Right kidney (tissue), 1 donor: ENCODE results near the gene UBTD2.
A peak's percentile ranks its signal among the peaks of the same experiment; 100 is the strongest.
"Not testable (repeated sequence)": the region's sequence is repeated elsewhere in the genome, so short reads cannot be mapped to it uniquely, and the experiment has no call there.

Source experiments
- DNase-seq: peaks from one replicate; pipeline ENCODE4 v3.0.0-alpha.2; 2016

Gene UBTD2

DNA sequence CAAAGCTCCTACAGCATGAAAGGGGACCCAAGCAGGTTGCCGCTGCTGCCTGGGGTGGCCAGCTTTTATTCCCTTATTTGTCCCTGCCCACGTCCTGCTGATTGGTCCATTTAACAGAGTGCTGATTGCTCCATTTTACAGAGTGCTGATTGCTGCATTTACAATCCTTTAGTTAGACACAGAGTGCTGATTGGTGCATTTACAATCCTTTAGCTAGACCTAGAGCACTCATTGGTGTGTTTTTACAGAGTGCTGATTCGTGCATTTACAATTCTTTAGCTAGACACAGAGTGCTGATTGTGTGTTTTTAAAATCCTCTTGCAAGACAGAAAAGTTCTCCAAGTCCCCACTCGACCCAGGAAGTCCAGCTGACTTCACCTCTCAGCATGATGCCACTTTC is 85.8 kb downstream of the UBTD2 start:
- not testable (repeated sequence) for DNase-seq

DNA sequence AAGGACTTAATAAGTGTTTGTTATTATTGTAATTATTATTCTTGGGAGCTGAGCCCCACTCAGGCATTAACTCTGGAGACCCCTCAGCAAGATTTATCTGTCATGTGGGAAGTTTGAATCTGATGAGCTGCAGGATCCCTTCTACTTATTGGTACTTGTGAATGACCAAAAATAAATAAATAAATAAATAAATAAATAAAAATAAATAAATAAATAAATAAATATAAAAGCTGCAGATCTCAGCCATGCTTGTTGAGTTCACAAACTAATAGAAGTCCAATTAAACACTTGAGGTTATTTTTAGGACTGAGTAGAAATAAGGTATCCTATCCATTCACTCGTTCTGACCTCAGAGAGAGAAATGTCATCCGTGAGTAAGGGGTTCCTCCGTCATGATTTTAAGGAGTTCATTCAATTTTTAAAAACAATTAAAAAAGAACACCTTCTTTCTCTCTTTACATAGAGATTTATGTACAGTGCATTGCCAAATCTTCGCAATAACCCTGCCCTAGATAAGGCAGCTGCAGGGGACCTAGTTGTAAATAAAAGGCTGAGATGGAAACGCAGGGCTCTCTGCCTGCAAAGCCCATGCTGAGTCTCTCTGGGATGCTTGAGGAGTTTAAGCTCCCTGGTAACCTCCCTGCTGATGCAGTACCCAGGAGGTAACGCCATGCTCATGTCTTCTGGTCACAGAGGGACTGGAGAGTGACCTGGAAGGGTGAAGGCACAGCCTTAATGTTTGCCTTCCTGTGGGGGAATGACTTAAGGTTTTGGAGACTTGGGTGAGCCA is 88.4 kb downstream of the UBTD2 start:
- no peak for DNase-seq

DNA sequence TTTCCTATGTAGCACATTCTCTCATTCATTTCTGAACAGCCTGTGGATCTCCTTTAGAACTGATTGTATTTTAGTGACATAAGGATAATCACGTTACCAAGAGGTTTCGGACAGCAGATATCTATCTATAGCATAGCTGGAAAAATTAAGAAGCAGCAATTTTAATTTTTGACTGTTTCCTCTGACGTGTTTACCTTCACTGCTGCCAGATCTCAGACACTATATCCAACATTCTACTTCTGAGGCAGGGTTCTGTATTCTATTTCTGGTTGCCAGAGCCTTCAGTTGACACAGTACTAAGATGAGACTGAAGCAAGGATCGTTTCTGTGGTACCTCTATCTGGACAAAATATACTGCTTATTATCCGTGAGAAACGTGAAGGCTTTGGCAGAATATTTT is 89.7 kb downstream of the UBTD2 start, which contains the start of gene EFCAB9:
EFCAB9 (plus strand) TSS at position 301 of the 400 bp plus-strand sequence; CDS start at position 302, 1 bp downstream.
- no peak for DNase-seq

DNA sequence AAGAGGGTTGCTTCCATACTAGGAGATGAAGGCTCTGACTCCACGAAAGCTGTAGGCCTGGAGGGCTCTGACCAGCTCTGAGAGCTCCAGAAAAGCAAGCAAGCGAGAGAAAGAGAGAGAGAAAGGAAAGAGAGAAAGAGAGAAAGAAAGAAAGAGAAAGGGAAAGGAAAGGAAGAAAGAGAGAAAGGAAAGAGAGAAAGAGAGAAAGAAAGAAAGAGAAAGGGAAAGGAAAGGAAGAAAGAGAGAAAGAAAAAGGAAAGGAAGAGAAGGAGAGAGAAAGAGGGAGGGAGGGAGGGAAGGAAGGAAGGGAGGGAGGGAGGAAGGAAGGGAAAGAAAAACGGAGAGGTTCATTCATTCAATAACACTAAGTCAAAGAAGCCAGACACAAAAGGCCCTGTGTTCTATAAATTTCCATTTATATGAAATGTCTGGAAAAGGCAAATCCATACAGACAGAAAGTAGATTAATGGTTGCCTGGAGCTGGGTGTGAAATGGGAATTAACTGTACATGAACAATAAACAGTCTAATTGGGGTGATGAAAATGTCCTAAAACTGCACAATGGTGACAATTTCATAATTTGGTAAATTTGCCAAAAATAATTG is 93.8 kb downstream of the UBTD2 start:
- DNase-seq: no peak

DNA sequence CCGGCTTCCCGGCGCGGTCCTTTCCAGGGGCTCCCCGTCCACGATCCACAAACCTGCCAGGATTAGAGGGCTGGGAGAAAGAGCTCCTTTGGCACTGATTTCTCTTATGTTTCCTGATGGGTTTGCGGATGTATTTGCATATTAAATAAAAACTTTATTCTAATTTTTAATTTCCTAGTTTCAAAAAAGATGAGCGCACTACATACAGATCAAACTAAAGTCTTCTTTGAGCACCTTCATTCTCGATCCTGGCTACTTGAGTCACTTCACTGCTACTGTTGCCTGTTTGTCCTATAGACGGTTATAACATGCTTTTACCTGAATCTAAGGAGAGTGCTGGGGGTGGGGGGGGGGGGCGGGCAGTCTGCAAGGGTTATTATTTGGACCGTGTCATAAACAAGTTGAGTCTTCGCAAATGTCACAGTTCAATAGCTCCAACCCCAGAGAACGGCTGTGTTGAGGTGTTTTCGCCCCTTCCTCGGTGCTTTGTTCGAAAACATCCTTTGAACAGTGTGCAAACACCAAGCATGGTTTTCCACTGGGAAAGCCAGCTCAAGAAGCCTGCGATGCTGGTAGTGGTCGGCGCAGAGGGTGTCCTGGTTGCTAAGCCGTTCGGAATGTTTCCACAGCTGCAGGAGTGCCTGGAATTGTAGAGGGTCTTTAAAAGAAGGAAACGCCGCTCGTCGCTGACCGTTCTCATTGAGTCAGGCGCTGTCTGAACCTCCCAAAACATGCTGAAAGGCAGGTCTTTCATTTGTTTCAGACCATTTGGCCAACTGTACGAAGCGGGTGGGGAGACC is 94.5 kb downstream of the UBTD2 start:
- DNase-seq: peak; percentile 46

DNA sequence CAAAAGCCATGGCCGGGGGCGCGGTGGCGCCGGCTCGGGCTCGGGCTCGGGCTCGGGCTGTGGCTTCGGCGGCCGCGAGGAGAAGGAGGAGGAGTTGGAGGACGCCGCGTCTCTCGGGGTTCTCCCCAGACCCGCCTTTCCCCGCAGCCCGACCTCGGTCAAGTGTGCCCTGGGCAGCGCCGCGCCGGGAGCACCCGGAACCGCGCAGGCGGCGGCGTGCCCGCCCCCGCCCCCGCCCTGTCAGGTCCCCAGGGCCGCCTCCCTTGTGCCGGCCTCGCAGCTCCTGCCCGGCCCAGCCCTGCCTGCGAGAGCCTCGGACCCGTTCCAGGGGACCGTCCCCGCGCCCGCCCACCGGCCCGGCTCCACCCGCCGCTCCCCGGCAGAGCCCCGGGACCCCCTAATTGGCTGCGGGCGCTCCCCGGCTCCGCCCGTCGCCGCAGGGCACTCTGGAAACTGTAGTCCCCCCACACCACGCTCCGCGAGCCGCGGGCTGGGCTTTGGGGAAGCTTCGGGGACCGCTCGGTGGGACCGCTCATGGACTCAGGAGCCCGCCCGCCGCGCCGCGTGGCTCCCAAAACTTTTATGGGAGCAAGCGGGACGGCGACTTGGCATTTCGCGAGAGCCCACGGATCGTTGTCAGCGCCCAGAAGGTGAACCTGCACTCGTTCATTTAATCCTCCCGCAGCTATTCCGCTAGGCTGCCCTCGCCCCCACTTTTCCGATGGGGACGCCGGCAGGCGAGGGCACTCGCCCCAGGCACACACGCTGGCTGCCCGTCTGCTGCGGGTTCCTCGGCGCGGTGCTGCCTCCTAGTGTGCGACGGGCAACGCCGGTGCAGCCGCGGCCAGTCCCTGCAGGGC is 95.3 kb downstream of the UBTD2 start, which contains the start of gene STK10:
STK10 (minus strand) TSS at position 192 of the 860 bp plus-strand sequence; CDS start at position 10, 182 bp downstream.
- peak; percentile 92 for DNase-seq

DNA sequence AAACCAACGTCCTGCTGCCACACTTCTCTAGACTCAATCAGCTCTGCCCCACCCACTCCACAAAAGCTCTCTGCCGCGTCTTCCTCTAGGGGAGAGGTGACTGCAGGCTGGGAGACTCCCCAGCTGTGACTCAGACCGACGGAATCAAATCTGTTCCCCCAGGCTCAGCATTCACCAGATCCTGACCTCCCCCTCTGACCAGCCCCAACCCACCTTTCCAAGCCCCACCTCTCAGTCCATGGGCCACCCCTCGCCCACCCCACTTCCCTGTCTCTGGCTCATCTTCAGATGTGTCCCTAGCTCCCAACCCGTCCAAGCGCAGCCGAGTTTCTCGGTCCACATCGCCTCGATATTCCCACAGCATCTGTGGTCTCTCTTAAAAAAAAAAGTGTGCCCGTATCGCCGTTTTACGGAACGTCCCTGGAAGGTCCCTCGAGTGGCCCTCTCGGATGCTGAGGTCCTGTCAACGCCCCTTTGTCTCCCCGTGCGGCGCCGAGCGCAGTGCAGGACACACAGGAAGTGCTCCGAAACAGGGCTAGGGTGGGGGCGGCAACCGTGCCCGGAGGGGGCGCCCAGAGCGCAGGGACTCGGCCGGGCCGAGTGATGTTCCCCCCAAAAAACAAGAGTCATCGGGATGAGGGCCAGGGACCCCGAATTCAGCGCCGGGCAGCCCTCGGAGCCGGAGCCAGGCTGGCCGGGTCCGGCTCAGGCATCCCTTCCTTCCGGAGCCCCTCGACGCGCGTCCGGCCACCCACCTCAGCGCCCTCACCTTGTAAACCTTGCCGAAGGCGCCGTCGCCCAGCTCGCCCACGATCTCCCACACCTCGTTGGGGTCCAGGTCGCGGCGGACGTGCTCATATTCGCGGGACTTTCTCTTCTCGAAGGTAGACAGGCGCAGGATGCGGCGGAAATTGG is 96.2 kb downstream of the UBTD2 start:
- no peak for DNase-seq

DNA sequence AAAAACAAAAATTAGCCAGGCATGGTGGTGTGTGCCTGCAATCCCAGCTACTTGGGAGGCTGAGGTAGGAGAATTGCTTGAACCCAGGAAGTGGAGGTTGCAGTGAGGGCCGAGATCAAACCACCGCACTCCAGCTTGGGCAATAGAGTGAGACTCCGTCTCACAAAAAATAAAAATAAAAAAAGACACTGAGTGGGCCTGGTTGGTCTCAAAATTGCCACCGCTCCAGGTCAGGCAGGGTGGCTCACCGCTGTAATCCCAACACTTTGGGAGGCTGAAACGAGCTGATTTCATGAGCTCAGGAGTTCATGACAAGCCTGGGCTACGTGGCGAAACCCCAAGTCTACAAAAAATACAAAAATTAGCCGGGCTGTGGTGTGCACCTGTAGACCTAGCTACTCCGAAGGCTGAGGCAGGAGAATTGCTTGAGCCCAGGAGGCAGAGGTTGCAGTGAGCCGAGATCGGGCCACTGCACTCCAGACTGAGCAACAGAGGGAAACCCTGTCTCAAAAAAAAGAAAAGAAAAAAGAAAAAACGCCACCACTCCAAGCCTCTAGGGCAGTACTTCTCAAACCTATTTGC is 97.4 kb downstream of the UBTD2 start:
- no peak for DNase-seq

DNA sequence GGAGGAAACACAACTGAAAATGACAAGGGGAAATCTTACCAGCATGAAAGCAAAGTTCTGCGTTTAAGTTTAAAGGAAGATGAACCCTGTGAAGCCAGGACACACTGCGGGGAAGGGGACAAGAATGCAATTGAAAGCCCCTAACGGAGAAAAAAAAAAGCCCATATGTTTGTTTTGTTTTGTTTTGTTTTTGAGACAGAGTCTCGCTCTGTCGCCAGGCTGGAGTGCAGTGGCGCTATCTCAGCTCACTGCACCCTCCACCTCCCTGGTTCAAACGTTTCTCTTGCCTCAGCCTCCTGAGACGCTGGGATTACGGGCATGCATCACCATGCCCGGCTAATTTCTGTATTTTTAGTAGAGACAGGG is 98.5 kb downstream of the UBTD2 start:
- DNase-seq: no peak

DNA sequence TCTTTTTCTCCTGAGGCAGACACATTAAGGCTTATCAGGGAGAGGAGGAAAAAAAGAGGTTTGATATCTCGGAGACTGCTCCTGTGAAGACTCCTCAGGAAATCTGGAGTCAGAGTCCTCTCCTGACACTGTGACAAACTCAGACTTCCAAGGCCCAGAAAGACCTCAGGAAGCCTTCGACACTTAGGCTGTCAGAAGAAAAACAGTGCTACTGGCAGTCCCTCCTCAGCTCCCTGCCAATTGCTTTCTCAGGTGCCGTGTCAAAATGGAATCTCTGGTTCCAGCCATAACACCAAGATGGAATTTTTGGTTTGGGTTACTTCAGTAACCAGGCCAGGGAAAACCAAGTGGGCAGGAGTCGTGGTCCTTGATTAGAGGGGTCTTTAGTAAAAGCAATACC is 99.7 kb downstream of the UBTD2 start:
- DNase-seq: no peak

DNA sequence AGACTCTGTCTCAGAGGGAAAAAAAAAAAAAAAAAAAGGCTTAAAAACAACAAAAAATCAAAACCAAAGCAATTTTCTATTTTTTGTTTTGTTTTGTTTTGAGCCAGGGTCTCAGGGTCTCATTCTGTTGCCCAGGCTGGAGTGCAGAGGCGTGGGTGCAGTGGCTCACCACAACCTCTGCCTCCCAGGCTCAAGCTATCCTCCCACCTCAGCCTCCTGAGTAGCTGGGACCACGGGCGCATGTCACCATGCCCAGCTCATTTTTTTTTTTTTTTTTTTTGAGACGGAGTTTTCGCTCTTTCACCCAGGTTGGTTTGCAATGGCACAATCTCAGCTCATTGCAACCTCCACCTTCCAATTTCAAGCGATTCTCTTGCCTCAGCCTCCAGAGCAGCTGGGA is 101.3 kb downstream of the UBTD2 start:
- DNase-seq: no peak

DNA sequence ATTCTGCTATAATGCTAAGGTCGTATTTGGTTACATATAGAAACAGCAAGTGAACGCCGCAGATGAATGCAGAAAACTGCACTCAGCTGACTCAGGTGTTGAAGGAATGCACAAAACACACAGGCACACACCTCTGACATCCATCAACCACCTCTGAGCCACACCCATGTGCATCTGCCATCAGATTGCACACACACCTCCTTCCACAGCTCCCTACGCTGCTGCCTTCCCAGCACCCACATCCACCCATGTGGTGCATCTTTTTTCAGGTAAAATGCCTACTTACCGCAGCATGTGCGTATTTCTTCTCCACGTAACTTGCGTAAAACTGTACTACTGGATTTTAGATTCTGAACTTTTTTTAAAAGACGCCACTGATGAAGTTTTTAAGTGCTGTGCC is 102.6 kb downstream of the UBTD2 start:
- DNase-seq: no peak

DNA sequence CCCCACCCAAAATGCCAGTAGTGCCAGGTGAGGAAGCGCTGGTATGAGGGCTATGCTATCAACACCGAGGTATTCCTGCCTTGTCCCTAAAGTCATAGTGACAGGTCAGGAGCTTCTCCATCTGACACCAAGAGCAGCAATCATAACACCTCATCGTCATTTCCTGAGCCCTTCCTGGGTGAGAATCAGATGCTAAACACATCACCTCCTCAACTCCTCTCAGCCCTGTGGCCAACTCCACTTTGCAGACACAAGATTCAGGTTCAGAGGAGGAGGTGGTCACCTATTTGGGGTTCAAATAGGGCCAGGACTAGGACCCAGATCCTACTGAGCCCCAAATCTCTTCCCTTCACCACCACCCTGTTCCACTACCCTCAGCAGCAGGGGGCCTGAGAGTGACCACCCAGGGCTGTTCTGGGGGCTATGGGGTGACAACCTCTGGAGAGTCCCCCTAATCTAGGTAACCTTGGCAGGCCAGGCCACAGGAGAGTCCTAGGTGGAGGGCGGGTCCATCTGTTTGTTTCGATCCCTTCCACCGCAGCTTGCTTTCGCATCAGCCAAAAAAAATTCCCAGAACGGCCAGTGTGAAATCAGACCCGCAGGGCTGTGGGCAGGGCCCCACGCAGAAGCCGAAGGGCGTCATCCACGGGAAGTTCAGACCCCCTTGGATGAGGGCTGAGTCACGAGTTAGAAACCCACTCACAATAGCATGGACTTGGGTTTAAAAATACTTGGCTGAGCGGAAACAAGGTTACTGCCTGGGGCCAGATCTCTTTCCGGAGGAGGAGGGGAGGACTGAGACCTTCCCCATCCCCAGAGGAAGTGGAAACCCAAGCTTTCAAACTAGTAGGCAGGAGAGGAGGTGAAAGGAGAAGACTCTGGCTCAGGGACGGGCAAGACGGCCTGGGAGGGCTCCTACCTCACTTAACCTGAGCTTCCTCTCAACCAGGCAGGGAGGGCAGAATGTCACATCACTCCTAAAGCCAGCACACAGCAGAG is 104.3 kb downstream of the UBTD2 start:
- peak; percentile 43 for DNase-seq

DNA sequence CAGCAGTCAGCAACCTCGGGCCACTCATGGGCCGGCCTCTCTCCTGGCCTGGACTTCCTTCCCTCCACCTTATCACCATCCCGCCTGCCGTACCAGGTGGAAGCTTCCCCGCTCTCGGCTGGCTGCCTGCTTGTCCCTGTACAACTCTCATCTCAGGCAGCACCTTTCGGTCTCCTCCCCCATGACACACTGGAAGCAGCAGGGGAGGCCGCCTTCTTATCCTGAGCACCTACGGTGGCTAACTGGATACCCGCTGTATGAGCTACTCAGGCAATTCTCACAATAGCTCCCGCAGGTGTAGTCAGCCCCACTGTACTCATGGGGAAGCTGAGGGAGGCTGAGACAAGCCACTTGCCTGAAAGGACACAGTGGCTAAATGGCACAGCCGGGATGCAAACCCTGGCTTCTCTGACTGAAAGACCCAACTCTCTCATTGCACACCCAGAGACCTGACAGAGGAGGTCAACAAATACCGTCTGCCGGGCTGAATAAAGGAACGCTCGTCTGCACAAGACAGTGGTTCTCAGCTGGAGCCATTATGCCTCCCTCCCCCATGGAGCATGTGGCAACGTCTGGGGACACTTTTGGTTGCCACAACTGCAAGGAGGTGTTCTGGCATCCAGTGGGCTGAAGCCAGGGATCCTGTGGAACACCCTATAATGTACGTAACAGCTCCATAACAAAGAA is 105.1 kb downstream of the UBTD2 start:
- no peak for DNase-seq

DNA sequence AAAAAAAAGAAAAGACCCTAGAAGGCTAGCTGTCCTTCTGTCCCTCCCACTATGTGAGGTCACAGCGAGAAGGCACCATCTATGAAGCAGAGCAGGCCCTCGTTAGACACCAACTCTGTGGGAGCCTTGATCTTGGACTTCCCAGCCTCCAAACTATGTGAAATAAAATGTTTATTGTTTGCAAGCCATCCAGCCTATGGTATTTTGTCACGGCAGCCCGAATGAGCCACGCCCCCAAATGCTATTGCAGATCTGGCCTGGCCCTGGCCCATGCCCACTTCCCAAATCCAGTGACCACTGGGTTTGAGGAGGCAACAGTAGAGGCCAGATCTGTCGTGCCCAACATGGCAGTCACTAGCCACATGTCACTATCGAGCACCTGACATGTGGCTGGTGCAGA is 106.4 kb downstream of the UBTD2 start:
- DNase-seq: no peak

DNA sequence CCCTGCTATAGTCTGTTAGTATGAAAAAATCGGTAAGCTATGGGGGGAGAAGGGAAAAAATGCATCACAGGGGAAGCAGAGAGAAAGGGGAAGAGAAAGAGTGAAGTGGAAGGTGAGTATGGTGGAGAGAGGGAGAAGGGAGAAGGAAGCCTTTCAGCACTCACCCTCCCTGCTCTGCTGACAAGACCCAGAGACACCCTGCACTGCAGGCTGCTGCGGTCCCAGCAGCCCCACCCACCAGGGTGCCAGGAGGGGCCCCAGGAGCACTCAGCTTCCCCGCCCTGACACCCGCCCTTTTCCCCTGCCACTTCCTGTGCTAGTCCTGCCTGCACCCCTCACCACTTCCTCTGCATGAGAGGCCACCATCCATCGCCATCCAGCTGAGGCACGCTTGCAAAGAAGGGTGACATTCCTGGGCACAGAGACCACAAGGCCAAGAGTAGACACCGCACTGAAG is 108.3 kb downstream of the UBTD2 start:
- no peak for DNase-seq

DNA sequence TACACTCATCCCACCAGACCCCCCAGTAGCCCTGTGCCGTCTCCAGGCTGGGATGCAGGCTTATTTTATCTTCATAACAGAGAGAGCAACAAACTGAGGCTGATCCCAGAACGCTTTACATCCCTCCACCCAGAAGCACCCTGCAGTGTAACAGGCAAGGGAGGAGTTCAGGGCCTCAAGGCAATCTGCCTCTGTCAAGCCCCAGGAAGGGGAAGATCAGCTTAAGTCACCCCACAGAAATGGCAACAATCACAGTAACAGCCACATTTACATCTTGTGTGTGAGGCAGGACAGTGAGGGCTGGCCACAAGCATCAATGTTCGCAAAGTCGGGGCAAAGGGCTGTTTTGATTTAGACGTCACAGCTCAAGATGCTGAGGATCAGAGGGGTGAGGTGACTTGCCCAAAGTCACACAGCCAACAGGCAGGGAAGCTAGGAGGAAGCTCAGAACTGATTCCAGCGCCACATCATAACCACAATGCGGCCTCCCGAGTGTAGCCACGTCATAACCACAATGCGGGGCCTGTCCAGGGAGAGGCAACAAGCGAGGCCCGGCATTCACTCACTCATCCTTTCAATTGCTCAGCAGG is 109.9 kb downstream of the UBTD2 start:
- DNase-seq: no peak

DNA sequence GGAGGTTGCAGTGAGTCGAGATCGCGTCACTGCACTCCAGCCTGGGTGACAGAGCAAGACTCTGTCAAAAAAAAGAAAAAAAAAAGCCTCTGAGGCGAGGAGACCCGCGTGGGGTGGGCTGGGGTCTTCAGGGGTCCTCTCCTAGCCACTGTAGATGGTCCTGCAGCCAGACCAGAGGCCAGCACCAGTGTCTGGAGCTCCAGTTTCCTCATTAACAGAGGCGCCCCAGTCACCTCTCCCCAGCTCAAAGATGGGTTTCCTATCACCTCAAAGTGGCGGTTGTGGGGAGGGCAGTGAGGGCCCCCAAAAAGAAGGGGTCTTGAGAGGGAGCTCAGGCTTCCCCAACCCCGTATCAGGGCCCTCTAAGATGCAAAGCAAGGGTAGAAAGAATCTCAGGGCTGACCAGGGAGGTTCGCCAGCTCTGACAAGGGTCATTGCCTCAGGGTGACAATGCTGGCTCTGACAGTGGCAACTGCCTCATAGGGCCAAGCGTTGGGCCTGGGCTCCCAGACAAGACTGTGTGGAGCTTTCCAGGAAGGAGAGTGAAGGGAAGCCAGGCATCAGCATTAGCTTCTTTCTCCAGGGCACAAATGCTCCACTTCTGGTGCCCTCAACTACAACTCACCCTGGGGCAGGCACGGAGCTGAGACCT is 110.5 kb downstream of the UBTD2 start:
- DNase-seq: no peak
